ENCODE data around the gene SHROOM1.
"Not testable (repeated sequence)": the region's sequence is repeated elsewhere in the genome, so short reads cannot be mapped to it uniquely, and the experiment has no call there.

The SHROOM1 gene

GRCh38 chr5:132823481-132824050 lies 6.9 kb downstream of the SHROOM1 start:
- DNase-seq: no peak

- DNase-seq: peak; percentile 73
These were observed 7.6 kb downstream of the SHROOM1 start for GRCh38 chr5:132822650-132823480.

DNA sequence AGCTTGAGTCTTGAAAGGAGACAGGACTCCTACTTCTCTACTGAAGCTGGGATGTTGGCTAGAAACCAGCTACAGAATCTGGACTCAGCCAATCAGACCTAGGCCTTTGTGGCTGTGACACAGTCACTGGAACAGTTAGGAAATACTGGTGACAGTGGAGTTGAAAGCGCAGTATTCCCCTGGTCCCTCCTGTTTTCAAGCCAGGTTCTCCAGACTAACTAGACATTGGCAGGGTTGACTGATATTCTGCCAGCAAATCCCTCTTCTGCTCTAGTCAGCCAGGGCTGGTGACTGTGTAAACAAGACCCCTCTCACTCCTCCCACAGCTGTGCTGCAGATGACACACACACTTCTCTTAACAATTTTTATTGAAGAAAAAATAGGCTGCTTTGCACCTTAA lies 8.7 kb downstream of the SHROOM1 start:
- DNase-seq: peak; percentile 69

- no peak for DNase-seq
These were observed 9.1 kb downstream of the SHROOM1 start for GRCh38 chr5:132821350-132821749.

- peak; percentile 96 for DNase-seq
These were observed 10.2 kb downstream of the SHROOM1 start for GRCh38 chr5:132820162-132820754.

GRCh38 chr5:132819468-132819867 lies 11.0 kb downstream of the SHROOM1 start:
- peak; percentile 35 for DNase-seq

DNA sequence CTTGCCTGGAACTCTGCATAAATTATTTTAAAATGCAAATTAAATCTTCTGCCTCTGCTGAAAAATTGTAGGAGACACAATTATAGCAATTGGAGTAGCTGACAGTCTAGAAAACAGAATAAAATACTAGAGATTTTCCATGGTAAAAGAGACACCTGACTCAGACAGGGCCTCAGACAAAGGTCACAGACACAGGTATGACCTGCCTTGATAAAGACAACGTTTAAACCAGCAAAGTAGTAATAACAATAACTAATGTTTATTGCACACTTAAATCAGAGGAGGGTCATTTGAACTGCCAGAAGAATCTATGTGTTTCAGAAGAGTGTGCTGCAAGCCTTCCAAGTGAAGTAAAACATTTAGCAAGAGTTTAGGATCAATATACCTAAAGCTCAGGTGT lies 13.4 kb downstream of the SHROOM1 start:
- DNase-seq: no peak

DNA sequence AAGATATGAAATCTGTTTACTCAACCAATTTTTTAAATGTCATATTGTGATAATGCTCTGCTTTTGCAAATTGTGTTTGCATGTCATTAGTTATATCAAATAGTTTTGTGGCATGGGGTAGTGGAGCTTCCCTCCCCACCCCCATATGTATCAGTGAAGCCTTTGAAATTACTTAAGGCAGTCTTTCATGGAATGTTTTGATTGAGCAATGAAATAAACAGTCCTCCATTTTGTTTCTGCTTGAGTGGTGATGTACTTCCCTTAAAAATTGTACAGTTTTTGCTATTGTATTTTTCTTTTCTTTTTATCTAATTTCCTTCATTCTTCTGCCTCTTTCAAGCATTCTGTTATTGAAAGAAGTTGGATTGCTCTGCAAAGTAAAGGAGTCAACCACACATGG lies 13.9 kb downstream of the SHROOM1 start:
- no peak for DNase-seq

DNA sequence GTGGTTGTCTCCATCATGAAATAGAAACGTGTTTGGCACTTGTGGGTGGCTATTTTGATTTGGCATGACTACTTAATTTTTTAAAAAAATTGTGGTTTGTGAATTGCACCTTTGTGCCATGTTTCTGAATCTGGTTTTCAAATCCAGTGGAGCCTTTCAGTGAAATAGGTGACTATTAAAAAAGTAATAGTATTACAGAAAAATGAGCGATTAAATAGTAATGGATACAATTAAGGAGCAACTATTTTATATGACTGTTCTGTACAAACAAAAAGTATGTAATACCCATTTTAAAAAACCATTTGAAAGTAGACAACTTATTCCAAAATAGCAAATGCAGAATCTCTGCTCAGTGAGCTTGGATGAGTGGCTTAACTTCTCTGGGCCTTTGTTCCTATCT lies 14.4 kb downstream of the SHROOM1 start:
- DNase-seq: no peak

- peak; percentile 50 for DNase-seq
These were observed 15.0 kb downstream of the SHROOM1 start for GRCh38 chr5:132815454-132815853.

- no peak for DNase-seq
These were observed 15.7 kb downstream of the SHROOM1 start for GRCh38 chr5:132814503-132815294.

- DNase-seq: peak; percentile 86
These were observed 16.6 kb downstream of the SHROOM1 start for GRCh38 chr5:132813599-132814502.

GRCh38 chr5:132812781-132813598 lies 17.5 kb downstream of the SHROOM1 start, which contains the start of gene SOWAHA:
SOWAHA (plus strand) TSS chr5:132813302; CDS start chr5:132813622, 320 bp downstream.
- peak; percentile 97 for DNase-seq

- peak; percentile 96 for DNase-seq
These were observed 18.2 kb downstream of the SHROOM1 start for GRCh38 chr5:132812123-132812765.

DNA sequence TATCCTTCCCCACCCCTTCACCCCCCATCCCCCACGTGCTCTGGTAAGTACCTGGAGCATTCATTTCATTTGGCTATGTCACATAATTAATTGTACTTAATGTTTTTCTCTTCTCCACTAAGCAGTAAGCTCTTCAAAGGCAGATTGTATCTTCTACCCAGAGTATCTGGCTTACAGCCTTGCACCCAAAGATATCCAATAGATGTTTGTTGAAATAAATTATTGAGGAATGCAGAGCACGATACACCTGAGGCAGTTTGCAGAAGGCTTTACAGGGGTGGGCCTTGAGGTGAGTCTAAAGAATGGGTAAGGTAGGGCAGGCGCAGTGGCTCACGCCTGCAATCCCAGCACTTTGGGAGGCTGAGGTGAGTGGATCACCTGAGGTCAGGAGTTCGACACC lies 19.8 kb downstream of the SHROOM1 start:
- no peak for DNase-seq

DNA sequence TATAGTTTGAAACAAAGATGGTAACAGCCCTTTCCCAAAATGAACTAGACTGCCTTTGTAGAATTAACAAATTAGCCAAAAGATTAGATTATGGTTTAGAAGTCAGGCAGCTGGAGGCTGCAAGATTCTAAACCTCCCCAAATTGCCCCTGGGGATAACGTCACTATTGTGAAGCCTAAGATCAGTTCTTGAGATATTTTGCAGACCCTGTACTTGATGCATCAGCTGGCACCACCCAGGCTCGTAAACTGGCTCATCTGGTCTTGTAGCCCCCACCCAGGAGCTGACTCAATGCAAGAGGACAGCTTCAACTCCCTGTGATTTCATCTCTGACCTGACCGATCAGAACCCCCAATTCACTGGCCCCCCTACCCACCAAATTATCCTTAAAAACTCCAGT lies 21.6 kb downstream of the SHROOM1 start:
- DNase-seq: peak; percentile 36

DNA sequence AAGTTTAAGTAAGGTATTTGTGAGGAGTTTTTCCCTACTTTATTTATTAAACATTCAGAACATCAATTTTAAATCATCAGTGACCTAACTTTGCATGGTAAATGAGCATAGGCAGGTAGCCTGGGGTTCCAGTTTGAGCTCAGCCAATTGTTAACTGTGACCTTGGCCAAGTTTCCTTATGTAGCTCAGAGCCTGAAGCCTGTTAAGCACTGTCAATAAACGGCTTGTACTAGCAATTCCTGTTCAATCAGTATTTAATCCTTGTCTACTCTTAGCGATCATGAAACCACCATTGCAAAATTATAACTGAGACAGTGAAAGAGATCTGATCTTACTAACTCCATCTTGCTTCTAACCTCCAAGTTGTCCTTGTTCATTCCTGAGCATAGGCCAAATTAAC lies 22.0 kb downstream of the SHROOM1 start:
- peak; percentile 44 for DNase-seq

GRCh38 chr5:132807163-132807838 lies 23.1 kb downstream of the SHROOM1 start:
- DNase-seq: peak; percentile 62

GRCh38 chr5:132806804-132807162 lies 23.7 kb downstream of the SHROOM1 start:
- not testable (repeated sequence) for DNase-seq

- not testable (repeated sequence) for DNase-seq
These were observed 24.6 kb downstream of the SHROOM1 start for GRCh38 chr5:132805872-132806271.

Measured in NCI-H69 (cell line).